ENCODE measurements around the gene TLE4.

TLE4 gene

DNA sequence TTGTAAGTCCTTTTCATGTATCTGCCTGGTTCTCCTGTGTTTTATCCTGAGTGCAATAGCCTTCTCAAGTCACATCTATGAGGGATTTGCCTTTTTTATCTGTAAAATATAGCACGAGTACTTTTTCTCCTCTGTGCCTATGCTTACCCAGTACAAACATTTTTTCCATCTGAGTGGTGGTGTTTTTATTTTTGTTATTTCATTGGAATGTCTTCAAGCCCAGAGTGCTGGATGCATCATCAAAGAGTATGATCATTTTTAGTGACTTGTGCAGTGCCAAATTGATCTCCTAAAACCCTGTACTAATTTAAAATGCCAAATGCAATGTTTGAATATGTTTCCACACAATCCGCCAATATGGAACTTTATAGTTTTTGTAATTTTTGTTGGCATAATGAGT is 86.1 kb downstream of the TLE4 start:
- TF ChIP-seq GABPA (IDR thresholded peaks at IDR 0.05; ENCODE audit: low read depth), result no peak
- TF ChIP-seq REST (IDR thresholded peaks at IDR 0.05; ENCODE audit: insufficient replicate concordance, low read depth), result no peak
- no peak for TF ChIP-seq POLR2AphosphoS5 (IDR thresholded peaks at IDR 0.05; ENCODE audit: low read depth)
- TF ChIP-seq, protein P1, sequence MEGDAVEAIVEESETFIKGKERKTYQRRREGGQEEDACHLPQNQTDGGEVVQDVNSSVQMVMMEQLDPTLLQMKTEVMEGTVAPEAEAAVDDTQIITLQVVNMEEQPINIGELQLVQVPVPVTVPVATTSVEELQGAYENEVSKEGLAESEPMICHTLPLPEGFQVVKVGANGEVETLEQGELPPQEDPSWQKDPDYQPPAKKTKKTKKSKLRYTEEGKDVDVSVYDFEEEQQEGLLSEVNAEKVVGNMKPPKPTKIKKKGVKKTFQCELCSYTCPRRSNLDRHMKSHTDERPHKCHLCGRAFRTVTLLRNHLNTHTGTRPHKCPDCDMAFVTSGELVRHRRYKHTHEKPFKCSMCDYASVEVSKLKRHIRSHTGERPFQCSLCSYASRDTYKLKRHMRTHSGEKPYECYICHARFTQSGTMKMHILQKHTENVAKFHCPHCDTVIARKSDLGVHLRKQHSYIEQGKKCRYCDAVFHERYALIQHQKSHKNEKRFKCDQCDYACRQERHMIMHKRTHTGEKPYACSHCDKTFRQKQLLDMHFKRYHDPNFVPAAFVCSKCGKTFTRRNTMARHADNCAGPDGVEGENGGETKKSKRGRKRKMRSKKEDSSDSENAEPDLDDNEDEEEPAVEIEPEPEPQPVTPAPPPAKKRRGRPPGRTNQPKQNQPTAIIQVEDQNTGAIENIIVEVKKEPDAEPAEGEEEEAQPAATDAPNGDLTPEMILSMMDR (IDR thresholded peaks at IDR 0.05; ENCODE audit: insufficient read depth, low read length), result no peak
- no peak for TF ChIP-seq SPI1 (IDR thresholded peaks at IDR 0.05; ENCODE audit: borderline replicate concordance, low read depth)
- H3K4me3 ChIP-seq (replicated peaks; ENCODE audit: insufficient read depth, low read length), result no peak overlapping the region
- no peak overlapping the region for H3K27ac ChIP-seq (replicated peaks)
- no peaks in the 10 kb centered on the region for H3K27me3 ChIP-seq (ENCODE audit: insufficient read depth, poor library complexity, severe bottlenecking)
- no peak for DNase-seq (ENCODE audit: low read depth in 1 of 2, low spot score in 1 of 2)

- TF ChIP-seq REST (IDR thresholded peaks at IDR 0.05; ENCODE audit: insufficient replicate concordance, low read depth) (no peak), GABPA (IDR thresholded peaks at IDR 0.05; ENCODE audit: low read depth) (no peak), POLR2AphosphoS5 (IDR thresholded peaks at IDR 0.05; ENCODE audit: low read depth) (no peak), SPI1 (IDR thresholded peaks at IDR 0.05; ENCODE audit: borderline replicate concordance, low read depth) (no peak)
- TF ChIP-seq, protein P1 (IDR thresholded peaks at IDR 0.05; ENCODE audit: insufficient read depth, low read length), result no peak
- no peak for DNase-seq (ENCODE audit: low read depth in 1 of 2, low spot score in 1 of 2)
- Histone ChIP-seq H3K27ac (replicated peaks) (no peak overlapping the region), H3K27me3 (ENCODE audit: insufficient read depth, poor library complexity, severe bottlenecking) (no peaks in the 10 kb centered on the region), H3K4me3 (replicated peaks; ENCODE audit: insufficient read depth, low read length) (no peak overlapping the region)
Measured at GRCh38 chr9:79658926-79659325, 87.2 kb downstream of the TLE4 start.

DNA sequence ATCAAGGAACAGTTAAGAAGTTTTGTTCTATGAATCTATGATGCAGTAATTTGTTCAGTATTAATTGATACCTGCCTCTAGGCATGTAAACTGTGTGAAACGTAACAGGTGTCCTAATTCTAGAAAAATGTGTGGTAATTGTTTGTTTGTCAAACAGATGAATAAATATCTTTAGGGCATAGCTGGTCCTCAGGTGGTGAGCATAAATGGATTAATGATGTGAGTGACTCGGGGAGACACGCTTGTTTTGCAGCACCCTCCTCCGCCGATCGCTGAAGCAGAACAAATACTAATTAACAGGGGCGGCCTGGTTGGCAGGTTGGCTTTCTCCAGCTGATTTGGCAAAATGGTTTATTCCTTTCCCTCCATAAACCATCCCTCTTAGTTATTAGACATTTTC is 88.8 kb downstream of the TLE4 start:
- DNase-seq (ENCODE audit: low read depth in 1 of 2, low spot score in 1 of 2), result no peak

More for the DNA sequence above, 88.8 kb downstream of the TLE4 start:
- TF ChIP-seq, protein P1 (IDR thresholded peaks at IDR 0.05; ENCODE audit: insufficient read depth, low read length), result no peak
- TF ChIP-seq REST (IDR thresholded peaks at IDR 0.05; ENCODE audit: insufficient replicate concordance, low read depth) (no peak), POLR2AphosphoS5 (IDR thresholded peaks at IDR 0.05; ENCODE audit: low read depth) (no peak), SPI1 (IDR thresholded peaks at IDR 0.05; ENCODE audit: borderline replicate concordance, low read depth) (no peak), GABPA (IDR thresholded peaks at IDR 0.05; ENCODE audit: low read depth) (no peak)
- Histone ChIP-seq H3K4me3 (replicated peaks; ENCODE audit: insufficient read depth, low read length) (no peak overlapping the region), H3K27me3 (ENCODE audit: insufficient read depth, poor library complexity, severe bottlenecking) (no peaks in the 10 kb centered on the region), H3K27ac (replicated peaks) (no peak overlapping the region)

Data from HL-60 (cell line).